NCI-H82 treated with DMSO at 0.1 percent for 48 hours (cell line): ENCODE data around the gene DNALI1.
"Not testable (repeated sequence)": the region's sequence is repeated elsewhere in the genome, so short reads cannot be mapped to it uniquely, and the experiment has no call there.

ENCODE experiments used
- DNase-seq: peaks from one replicate; lab custom pipeline; 2025; ENCODE audit not compliant: unreplicated experiment; lab: John Stamatoyannopoulos, UW

DNALI1 gene

GRCh38 chr1:37553927-37554808, 2.6 kb upstream of the DNALI1 start, which contains the start of gene SNIP1:
Gene SNIP1 (minus strand): TSS chr1:37554293. CDS start chr1:37554229, 64 bp downstream.
- peak; percentile 89 for DNase-seq

GRCh38 chr1:37557402-37557801, 662 bp downstream of the DNALI1 start:
- no peak for DNase-seq

- DNase-seq: no peak
Measured at GRCh38 chr1:37558411-37558810, 1.7 kb downstream of the DNALI1 start.

DNA sequence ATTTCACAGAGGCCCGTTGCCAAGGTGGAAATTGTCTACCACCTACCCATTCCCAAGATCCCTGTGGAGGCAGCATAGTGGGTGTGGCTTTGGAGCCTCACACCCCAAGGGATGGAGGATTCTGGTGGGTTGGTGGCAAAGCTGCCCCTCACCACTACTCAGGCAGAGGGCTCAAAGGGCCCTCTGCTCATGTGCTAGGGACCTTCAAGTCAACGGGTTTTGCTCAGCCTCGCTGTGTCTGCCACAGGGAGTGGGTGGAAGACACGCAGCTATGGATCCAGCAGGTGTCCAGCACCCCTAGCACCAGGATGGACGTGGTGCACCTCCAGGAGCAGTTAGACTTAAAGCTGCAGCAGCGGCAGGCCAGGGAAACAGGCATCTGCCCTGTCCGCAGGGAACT, 2.3 kb downstream of the DNALI1 start:
- no peak for DNase-seq

DNA sequence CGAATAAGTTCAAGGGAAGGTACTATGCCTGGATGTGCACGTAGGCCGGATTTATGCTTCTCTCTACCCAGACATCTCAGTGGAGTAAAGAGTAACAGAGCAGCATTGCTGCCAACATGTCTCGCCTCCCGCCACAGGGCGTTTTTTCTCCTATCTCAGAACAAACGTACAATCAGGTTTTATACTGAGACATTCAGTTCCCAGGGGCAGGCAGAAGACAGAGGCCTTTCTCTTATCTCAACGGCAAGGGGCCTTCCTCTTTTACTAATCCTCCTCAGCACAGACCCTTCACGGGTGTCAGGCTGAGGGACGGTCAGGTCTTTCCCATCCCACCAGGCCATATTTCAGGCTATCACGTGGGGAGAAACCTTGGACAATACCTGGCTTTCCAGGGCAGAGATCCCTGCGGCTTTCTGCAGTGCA, 3.2 kb downstream of the DNALI1 start:
- DNase-seq: not testable (repeated sequence)

- no peak for DNase-seq
Measured at GRCh38 chr1:37560401-37561132, 3.8 kb downstream of the DNALI1 start.

DNA sequence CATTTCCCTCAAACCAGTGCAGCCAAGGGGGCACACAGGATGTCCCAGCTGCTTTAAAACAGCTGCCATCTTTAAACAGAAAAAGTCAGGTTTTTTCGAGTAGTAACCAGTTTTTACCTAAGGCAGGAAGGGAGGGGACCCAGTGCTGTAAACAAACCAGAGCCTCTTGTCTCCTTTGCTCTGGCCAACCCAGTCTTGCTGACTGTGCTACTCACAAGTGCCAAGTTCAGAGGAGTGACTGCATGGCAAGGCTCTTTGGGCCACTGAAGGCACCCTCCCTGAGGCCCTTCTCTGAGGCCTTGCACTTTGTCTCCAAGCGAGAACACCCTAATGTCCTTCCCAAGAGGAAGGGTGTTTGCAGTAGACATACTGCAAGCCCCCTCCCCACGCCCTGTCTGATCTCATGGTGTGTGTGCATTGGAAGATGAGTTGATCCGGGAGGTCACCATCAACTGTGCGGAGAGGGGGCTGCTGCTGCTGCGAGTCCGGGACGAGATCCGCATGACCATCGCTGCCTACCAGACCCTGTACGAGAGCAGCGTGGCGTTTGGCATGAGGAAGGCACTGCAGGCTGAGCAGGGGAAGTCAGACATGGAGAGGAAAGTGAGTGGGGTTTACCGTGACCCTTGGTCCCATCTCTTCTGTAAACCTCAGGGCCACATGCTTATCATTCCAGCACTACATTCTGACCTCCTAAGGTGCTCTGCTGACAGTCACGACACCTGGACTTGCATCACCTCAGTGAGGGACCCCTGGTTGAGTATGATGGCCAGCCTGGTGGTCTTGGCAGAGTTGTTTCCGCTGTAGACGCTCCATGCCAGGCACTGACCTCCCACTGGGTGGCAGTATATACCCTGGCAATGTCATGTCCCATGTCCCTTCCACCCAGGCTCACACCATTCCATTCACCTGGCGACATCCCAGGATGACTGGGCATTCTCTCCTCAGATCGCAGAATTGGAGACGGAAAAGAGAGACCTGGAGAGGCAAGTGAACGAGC, 4.7 kb downstream of the DNALI1 start:
- no peak for DNase-seq

DNA sequence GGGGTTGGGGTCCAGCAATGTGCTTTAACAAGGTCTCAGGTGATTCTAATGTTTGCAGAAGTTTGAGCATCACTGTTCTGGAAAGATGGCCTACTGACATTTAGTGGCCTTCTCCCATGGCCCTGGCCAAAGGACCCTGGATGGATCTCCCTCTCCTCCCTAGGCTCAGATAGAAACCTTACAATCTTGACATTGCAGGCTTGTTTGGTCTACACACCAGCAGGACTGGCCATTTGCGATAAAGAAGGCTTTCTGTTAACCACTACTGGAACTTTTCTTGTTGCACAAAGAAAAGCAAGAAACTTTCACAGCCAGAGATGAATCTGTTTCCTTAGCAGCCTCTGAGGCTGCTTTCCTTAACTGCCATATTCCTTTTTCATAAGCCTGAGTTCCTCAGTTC, 6.2 kb downstream of the DNALI1 start:
- no peak for DNase-seq

DNA sequence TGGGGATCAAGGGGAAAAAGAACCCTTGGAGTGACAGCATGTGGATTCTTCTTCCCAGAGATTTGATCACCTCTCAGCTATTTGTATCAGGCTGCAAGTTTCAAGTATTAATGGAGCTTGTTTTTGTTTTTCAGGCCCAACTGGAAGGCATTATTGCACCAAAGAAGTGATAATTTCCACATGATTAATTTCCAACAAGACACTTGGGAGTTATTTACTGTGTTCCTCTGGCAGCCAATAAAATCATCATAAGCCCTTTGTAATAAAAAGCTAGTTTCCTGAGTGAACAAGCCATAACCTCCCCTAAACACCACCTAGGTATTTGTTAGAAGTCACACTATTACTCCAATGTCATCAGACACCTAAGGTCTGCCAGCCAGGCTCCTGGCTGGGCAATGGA, 8.2 kb downstream of the DNALI1 start:
- no peak for DNase-seq

DNA sequence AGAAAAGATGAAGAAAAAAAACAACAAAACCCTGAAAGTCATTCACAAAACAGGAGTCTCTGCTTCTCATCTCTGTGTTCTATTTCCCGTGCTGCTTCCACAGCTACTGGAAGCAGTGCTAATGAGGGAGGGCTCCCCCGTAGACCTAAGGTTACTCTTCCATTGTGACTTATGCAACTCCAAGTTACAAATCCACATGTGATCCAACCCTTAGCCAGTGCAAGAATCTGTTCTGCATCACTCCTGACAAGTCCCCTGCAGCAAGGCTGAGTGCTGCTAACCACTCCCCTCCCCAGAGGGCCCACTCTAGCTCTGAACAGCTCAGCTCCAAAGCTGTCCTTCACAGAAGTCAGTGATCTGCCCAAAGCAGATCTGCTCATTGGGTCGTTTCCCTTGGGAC, 10.3 kb downstream of the DNALI1 start:
- no peak for DNase-seq

DNA sequence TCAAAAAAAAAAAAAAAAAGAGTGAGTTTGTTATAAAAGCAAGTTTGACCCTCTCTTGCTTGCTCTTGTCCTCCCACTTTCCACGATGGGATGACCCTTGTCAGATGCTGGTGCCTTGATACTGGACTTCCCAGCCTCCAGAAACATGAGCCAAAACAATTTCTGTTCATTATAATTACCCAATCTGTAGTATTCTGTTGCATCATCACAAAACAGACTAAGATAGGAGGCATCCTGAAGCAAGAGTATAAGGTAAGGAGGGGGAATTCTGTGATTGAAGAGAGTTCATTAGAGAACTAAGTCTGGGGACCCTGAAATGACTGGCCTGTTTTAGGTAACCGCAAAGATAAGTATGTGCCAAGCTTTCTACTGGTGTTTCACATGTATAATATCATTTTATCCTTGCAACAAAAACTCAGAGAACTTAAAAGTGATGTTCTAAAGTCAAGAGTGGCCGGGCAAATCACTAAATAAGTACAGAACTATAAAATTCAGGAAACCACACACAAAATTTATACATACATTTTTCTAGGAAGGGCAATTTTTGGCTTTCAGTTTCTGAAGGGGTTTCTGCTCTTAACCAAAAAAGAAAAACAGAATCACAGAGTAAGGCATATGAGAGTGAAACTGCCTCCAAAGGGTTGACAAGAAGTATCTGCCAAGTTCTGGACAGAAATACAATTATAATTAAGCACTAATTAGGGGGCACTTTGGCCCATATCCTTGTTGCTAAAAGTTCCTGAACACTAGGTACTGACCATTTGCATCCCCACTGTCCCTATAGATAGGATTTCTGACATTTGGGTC, 14.0 kb downstream of the DNALI1 start:
- no peak for DNase-seq

- DNase-seq: no peak
Measured at GRCh38 chr1:37574834-37575480, 18.2 kb downstream of the DNALI1 start.

GRCh38 chr1:37575692-37576091, 19.0 kb downstream of the DNALI1 start:
- DNase-seq: no peak

- DNase-seq: not testable (repeated sequence)
Measured at GRCh38 chr1:37584544-37584943, 27.8 kb downstream of the DNALI1 start.

GRCh38 chr1:37588939-37589338, 32.2 kb downstream of the DNALI1 start:
- DNase-seq: no peak

GRCh38 chr1:37593726-37594125, 37.0 kb downstream of the DNALI1 start:
- no peak for DNase-seq

DNA sequence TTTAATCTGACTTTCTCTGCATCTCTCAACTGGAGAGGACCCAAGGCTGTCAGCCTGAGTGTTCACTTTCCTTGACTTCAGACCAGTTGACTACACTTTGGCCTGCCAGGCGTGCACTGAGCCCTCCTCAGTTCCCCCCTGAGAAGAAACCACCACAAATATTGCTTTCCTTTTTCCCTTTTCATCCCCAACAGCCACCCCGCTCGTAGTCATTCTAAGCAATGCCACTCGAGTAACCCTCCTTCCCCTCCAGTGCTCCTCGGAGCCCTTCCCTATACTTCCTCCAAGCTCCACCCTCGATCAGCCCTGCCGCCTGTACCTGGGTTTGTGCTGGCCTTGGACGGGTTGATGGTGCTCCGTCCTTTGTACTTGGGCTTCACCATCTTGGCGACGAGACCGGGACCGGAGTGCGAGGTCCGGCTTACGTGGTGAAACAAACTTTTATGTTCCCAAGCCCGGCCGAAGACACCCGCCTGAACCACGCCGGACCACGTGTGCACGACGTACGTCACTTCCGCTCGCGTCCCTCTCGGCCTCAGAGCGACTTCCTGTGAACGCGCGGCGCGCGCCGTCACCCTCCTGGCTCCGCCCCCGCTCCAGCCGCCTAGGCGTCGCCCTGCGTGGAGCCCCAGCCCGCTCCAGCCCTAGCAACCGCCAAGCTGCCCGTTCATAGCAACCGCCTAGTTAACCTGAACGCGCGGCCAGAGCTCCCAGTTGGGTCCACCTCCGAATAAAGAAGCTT, 38.9 kb downstream of the DNALI1 start, which contains the start of gene GNL2:
Gene GNL2, minus strand, starts transcription at position 498 of the 742 bp plus-strand sequence. Its CDS starts 115 bp downstream, at position 383.
- DNase-seq: peak; percentile 85

GRCh38 chr1:37596182-37596667, 39.5 kb downstream of the DNALI1 start:
- DNase-seq: no peak

DNA sequence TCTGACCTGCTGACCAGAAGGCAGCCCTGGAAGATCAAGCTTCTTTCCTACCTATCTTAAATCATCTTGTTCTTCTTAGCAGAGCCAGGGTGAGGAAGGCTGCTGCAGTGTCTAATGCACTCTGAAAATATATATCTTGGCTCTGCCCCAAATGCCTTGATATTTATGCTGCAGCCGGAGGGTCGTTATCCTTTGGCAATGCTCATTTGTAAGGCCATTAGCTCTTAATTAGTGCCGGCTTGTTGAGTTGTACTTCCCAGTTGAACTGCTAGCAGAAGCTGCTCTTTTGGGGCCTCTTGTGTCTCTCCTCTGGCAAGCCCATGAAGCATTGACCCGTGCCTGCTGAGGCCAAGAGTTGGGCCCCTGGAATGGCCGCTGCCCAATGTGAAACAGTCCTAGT, 43.2 kb downstream of the DNALI1 start:
- no peak for DNase-seq
